ENCODE data around the gene MAN1A1.

DNA sequence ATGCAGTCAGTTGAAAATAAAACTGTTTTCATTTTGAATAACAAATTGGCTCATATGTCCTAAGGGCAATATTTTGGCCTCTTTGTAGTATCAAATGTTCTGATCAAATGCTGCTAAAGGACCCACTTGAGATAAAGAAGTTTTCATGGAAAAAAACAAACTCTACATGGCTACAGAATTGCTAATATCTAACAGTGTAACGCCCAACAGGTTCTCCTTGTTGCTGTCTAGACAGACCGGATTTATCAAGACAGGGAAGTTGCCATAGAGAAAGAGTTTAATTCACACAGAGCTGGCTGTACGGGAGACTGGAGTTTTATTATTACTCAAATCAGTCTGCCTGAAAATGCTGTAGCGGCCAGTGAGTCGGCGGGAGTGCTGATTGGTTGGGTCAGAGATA is 19.4 kb upstream of the MAN1A1 start:
- TF ChIP-seq SIN3A (IDR thresholded peaks at IDR 0.05; ENCODE audit: borderline replicate concordance, insufficient read depth, low read length) (no peak), POLR2AphosphoS5 (IDR thresholded peaks at IDR 0.05; ENCODE audit: low read depth, low read length) (no peak), REST (IDR thresholded peaks at IDR 0.05; ENCODE audit: insufficient read depth in 1 of 2, low read depth in 2 of 2, low read length in 2 of 2) (no peak)
